Measurements from ENCODE around the gene FAM20C. TPM values are rescaled to one million over a fixed set of nuclear protein-coding genes. Genes with fewer than 3 reads are reported as not detected.

Gene FAM20C
- polyA plus RNA-seq, 4 donors, result 33.4 to 73.7 (median 63.3) TPM

DNA sequence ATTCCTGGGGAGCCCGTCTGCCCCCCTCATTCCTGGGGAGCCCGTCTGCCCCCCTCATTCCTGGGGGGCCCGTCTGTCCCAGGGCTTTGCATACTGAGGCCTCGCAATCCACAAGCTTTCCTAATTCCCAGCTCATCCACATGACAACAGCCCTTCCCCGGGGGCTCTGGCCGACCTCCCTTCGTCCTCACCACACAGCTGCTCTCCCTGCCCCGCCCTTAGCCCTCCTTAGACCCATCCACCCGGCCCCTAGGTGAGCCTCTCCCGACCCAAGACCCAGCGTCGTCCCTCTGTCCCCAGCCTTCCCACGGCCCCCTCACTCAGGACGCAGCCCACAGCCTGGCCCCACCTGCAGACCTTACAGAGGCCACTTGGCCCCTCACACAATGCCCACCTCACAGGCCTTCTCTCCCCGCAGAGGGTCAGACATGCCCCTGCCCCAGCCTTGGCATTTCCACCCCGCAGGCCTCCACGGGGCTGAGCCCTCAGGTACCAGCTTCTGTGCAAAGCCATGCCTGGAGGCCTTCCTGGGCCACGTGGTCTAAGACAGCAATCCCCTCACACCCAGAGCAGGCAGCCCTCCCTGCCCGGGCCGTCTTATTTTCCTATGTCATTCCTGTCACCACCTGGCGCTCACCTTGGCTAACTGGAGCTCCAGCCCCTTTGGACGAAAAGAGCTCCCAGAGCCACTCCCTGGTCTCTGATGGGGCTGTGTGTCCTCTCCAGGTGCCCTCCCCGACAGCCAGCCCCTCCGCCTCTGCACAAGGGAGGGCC lies 3.5 kb upstream of the FAM20C start:
- no peak for DNase-seq (ENCODE audit: low read depth in 4 of 4, low spot score in 3 of 4)

DNA sequence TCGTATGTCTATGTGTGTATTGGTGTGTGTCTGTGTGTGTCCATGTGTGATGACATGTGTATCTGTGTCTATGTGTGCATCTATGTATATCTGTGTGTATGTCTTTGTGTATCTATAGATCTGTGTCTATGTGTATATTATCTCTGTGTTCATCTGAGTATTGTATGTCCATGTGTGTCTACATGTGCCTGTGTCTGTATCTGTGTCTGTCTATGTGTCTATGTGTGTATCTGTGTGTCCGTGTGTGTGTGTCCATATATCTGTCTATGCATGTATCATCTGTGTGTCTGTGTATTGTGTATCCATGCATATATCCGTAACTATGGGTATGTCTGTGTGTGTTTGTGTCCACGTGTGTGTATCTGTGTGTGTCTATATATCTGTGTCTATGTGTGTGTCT lies 2.7 kb upstream of the FAM20C start:
- DNase-seq (ENCODE audit: low read depth in 4 of 4, low spot score in 3 of 4), result no peak

DNA sequence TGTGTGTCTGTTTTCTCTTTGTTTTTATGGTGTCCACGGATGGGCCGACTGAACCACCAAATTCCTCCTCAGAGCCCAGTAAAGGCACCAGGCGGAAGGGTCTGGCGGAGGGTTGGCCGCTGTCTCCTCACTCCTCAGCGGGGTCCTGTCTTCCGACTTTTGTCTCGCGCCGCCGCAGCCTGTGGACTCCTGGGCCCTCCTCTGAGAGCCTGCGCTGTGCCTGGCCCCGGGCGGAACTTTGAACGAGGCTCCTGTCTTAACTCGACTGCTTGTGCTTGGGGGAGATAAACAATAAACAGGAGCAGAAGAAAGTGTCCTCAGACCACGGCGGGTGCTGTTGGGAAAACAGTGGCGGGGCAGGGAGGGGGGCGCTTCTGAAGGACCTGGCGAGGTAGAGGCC lies 2.2 kb upstream of the FAM20C start:
- no peak for DNase-seq (ENCODE audit: low read depth in 4 of 4, low spot score in 3 of 4)

DNA sequence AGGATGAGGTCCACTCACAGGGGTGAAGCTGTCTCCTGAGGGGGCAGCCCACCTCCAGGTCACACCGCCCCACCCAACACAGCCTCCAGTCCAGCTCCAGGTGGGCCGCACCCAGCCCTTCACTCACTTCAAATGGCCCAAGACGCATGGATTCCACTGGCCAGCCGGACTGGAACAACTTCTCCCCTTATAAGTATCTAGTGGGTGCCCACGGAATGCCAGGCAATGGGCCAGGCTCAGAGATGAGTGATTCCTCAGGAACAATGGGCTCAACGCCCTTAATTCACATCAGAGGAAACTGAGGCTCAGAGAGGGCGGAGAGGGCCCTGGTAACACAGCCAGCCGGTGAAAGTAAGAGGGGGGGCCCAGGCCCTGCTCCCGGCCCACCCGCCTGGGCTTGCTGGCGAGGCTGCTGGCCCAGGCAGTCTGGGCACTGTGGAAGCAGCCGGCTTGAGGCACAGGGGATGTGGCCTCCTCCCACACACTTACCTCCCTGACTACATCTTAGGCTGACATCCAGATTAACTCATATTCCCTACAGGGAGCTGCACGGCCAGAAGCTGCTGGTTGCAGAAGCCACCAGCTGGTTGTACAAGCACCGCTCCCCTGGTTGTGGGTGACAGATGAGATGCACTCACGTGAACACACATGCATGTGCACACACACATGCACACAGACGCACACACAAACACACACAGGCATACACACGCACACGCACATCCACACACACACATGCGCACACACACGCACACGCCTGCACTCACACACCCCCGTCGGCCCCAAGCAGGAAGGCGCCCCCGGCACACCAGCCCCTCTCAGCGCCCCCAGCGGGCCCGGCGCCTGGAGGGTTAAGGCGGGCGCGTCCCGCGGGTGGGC lies 1.0 kb upstream of the FAM20C start:
- peak in 2 of 4 donors; percentile 42 to 44 for DNase-seq (ENCODE audit: low read depth in 4 of 4, low spot score in 3 of 4)

DNA sequence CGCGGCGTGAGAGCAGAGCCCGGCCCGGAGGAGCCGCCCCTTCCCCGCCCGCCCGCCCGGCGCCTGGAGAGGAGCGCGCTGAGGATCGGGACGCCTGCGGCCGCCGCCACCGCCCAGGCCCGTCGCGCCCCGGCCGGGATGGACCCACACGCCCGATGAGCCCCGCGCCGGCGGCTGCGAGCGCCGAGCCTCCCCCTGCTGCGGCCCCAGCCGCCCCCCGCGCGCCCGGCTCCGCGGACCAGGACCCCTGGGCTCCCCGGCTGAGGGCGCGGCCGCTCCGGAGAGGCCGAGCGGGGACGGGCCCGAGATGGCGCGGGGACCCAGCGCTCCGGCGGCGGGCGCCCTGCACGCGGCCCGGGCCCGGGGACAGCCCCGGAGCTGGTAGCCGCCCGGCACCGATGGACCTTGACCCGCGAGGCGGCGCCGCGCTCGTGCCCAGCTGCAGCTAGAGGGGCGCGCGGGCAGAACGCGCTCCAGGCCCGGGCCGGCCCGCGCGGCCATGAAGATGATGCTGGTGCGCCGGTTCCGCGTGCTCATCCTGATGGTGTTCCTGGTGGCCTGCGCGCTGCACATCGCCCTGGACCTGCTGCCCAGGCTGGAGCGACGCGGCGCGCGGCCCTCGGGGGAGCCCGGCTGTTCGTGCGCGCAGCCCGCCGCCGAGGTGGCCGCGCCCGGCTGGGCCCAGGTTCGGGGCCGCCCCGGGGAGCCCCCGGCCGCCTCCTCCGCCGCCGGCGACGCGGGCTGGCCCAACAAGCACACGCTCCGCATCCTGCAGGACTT lies 520 bp downstream of the FAM20C start:
- DNase-seq (ENCODE audit: low read depth in 4 of 4, low spot score in 3 of 4), result no peak

DNA sequence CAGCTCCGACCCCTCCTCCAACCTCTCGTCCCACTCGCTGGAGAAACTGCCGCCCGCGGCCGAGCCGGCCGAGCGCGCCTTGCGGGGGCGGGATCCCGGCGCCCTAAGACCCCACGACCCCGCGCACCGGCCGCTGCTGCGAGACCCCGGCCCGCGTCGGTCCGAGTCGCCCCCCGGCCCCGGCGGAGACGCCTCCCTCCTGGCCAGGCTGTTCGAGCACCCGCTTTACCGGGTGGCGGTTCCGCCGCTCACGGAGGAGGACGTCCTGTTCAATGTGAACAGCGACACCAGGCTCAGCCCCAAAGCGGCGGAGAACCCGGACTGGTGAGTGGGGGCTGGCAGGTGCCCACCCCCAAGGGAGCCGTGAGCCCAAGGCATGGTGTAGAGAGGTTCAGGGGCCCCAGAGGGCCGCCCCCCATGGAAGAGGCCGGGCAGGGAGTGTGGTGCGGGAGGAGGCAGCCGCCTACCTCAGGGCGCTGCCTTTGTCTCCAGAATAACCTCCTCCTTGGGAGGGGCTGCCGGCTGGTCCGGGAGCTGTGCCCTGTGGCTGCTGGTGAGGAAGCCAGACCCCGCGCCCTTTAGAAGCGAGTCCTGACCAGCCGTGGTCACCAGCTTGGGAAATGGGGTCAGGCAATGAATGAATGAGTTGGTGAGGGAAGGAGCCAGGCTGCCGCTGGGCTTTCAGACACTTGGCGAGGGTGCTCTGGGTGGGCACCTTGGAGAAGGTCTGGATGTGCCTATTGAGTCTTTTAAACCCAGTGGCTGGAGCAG lies 1.3 kb downstream of the FAM20C start:
- no peak for DNase-seq (ENCODE audit: low read depth in 4 of 4, low spot score in 3 of 4)

DNA sequence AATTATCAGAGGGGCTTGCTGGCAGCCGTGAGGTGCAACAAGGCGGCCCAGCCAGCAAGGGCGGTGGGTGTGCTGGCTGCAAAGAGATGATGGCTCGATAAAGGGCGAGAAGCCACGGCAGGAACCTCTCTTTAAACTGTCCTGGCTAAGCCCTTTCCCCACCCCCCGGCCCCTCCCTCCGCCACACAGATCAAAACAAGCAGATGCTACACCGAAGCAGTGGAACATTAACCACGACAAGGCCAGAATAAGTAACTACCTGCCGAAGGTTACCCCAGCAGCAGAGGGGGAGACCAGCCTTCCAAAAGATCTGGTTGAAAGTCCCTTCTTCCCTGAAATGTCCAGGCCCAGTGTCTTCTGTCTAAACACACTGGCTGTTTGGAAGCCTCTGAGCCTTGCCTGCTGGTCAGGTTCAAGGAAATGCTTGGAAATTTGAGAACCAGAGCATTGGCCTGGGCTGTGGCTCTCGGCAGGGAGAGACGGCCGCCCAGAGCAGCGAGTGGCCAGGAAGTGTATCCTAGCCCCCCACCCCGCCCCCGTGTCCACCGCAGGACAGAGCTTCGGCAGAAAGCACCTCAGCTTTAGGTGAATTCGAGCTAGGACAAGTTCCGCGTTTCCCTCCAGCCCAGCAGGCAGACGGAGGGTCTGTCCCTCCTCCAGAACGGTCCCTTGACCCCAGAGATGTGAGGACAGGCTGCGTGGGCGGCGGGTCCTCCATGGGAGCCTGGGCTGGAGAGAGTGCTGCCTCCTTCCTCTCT lies 2.1 kb downstream of the FAM20C start:
- DNase-seq (ENCODE audit: low read depth in 4 of 4, low spot score in 3 of 4), result peak in 1 of 4 donors; percentile 33

DNA sequence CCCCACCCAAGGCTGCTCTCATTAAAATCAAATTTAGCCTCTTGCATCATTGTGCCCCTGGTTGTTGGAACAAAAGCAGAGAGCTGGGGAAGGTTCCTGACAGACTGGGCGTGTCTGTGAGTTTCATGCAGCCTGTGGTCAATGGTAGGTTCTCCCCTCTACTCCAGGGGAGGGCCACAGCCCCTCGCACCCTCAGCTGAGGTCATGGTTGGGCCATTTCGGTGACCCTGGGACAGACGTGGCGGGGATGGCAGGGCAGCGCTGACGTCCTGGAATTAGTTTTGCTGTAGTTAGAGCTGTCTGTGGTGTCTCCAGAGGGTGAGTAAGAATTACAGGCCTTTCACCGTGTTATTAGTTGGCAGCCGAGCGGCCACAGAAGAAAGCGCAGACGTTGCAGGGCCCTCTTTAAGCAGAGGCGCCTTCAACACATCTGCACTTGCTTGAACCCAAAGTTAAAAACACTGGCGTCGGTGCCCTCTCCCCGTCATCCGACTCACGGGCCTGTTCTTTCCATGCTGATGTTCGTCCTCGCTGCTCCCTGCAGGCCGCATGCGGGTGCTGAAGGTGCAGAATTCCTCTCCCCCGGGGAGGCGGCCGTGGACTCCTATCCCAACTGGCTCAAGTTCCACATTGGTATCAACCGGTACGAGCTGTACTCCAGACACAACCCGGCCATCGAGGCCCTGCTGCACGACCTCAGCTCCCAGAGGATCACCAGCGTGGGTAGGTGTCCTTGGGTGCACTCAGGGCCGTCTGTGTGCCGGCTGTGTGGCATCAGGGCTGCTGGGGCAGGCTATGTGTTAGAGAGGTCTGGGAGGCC lies 2.8 kb downstream of the FAM20C start:
- no peak for DNase-seq (ENCODE audit: low read depth in 4 of 4, low spot score in 3 of 4)

DNA sequence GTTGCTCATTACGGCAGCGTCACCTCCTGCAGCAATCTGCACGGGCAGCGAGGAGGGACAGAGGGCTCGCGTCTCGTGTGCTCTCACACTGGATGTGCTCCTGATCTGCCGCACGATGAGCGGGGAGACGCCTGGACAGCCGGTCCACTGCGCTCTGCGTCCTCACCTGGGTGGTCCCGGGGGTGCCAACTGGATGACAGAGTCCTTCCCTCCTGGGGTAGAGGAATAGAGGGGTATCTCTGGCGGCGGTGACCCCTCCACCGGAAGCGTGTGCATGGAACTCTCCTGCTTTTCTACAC lies 3.4 kb downstream of the FAM20C start:
- DNase-seq (ENCODE audit: low read depth in 4 of 4, low spot score in 3 of 4), result no peak

DNA sequence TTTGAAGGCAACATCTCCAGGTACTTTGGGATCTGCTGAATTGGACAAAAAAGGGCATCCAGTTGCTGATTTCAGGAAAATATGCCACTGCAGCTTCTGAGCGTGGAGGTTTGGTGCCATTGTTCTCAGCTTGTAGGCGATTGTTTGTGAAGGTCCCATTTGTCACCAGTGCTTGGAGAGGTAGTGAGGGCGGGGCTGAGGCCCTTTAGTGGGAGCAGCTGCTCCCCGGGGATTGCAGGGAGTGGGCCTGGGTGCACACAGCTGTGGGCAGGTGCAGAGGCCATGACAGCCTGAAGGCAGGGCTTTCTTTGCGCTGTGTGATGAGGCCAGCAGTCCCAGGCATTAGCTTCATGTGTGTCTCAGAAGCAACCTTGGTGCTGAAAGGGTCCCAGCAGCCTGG lies 3.9 kb downstream of the FAM20C start:
- no peak for DNase-seq (ENCODE audit: low read depth in 4 of 4, low spot score in 3 of 4)

DNA sequence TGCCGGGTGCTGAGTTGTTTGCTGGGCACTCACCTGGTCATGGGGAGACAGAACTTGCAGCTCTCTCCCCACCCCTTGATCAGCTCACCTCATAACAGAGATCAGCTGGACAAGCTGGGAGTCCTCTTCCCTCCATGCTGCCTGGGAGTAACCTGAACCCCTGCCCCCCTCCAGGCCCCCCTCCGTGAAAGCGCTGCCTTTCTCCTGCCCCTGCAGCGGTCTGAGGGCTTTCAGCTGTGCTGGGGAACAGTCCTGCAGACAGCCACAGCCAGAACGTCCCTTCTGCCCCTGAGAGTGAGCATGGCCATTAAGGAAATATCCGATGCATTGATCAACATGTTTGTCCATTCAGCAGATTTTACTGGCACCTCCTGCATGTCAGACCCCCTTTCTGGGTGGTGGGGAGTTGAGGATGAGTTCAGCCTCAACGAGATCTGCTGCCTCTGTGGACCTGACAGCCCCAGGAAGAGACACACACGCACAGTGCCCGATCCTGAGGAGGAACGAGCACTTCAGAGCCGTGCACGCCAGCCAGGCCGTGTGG lies 4.5 kb downstream of the FAM20C start:
- DNase-seq (ENCODE audit: low read depth in 4 of 4, low spot score in 3 of 4), result no peak

DNA sequence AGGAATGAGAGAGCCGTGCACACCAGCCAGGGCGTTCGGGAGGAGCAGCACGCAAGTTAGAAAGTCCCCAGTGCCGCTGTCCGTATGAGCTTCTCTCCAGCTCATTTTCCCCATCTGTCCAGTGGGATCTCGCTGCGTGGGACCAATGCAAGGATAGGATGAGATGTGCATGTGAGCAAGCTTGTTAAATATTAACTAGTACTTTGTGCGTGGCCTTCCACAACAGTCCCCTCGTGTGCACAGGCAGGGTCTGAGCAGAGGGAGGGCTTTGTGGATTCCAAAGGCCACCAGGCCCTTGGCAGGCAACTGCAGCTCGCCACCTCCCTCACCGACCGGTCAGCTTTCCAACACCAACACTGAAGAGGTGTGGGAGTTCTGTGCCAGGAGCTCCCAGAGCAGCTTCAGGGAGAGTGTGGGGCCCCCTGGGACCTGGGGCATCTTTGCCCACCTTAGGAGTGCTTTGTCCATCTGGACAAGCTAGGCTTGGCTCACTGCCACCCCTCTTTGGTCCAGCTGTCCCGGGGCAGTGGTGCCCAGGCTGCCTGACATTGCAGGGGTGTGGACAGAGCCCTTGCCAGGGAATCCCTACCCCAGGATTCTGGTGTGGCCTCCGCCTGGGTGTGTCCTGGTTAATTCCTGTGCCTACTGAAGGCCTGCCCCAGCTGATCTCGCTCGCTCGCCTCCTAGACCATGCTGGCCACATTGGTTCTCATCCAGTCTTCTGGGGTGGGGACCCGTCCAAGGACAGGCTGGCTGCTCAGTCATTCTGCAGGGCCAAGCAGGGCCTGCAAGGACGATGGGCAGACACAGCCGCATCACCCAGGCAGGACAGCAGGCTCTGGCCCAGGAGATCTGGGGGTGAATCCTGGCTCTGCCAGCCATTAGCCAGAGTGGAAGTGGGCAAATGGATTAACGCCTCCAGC lies 5.3 kb downstream of the FAM20C start:
- no peak for DNase-seq (ENCODE audit: low read depth in 4 of 4, low spot score in 3 of 4)

DNA sequence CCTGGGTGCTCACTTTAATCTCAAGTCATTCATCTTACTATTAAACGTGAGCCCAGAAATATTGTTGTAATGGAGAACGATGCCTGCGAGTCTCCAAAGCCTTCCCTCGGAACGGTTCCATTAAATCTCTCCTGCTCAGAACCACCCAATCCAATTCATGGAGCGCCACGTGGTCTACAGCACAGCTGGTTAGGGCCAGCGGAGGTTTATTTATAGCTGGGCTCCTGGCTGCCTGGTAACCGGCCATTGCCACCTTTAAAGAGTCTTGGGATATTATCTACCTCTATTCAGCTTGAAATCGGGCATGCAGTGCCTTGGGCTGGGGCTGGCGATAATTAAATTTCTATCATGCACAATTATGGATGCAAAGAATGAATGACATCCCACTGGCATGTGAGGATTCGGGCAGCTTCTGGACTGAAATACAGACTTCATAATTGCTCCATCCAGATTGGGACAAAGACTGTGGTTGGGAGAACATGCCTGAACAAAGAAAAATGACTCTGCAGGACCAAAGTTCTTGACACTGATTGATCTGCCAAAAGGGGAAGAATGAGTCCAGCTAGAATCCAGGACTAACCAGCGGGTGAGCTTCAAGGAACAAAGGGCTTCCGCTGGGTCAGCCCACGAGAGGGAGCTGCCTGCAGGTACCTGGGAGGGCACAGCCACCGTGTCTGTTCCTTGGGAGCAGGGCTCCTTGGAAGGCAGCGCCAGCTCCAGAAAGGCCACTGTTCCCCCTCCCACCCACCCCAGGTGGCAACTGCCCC lies 7.3 kb downstream of the FAM20C start:
- no peak for DNase-seq (ENCODE audit: low read depth in 4 of 4, low spot score in 3 of 4)

DNA sequence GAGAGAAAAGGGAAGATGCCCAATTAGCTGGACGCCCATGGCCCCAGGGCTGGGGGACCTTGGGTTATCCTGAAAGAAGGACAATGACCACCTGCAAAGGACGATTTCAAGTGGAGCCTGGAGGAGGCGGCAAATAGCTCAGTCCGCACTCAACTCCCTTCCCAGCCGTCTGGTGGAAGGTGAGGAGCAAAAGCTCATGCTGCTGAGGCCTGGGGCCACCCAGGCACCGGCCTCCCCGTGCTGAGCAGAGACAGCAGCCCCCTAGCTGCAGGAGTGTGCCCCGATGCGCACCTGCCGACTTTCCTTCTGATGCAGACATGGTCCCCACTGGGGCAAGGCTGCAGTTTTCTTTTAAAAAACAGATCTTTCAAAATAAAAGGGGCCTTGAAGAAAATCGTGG lies 7.9 kb downstream of the FAM20C start:
- no peak for DNase-seq (ENCODE audit: low read depth in 4 of 4, low spot score in 3 of 4)

DNA sequence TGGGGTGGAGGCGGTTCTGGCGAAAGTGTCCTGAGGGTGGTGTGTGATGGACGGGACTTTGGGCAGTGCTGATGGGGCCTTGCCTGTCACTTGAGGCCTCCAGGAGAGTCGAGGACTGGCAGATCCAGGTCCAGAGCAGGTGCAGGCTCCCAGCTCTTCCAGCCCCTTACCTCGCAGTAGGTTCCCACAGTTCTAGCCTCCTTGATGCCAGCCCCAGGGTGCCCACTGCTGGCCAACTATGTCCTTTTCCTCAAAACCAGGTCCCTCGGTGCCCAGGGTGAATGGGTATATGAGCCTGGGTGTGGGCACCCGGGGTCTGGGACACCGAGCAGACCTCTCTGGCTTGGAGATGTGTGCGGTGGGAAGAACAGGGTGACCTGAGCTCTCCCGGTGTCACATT lies 8.3 kb downstream of the FAM20C start:
- no peak for DNase-seq (ENCODE audit: low read depth in 4 of 4, low spot score in 3 of 4)

DNA sequence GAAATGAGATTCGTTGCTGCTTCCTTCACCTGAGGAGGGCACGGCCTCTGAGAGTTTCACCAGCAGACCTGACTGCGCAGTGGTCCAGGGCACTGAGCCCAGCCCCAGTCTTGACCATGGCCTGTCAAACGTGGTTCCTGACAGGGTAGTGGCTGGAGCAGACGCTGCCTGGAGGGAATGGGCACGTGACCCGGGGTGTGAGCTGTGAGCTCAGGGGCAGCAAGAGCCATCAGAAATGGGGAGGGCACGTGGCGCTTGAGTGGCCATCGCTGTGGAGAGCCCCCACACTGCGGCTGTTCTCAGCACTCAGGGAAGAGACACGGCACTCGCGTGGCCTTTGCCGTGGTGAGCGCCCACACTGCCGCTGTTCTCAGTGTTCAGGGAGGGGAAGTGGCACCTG lies 12.0 kb downstream of the FAM20C start:
- no peak for DNase-seq (ENCODE audit: low read depth in 4 of 4, low spot score in 3 of 4)

All from left renal pelvis (tissue), 4 donors.